OCI-LY1 (cell line): Measurements from ENCODE around the gene SLC1A2.

Source experiments
- EZH2 ChIP-seq: fragments of 200-600 bp; sonication (generic), shearing (Covaris generic); IDR thresholded peaks from 2 replicates; pipeline ENCODE4 v1.8.0; 2017; ENCODE audit warnings: borderline replicate concordance, mixed run types, mild to moderate bottlenecking, antibody characterized with exemption, low read length, moderate library complexity, mixed read lengths
- TF ChIP-seq, protein P1 (sequence below): fragments of 200-600 bp; sonication (generic), shearing (Covaris generic); IDR thresholded peaks from 2 replicates; pipeline ENCODE4 v1.5.1; 2017; ENCODE audit warnings: mild to moderate bottlenecking, antibody characterized with exemption, low read length, moderate library complexity, mixed read lengths

DNA sequence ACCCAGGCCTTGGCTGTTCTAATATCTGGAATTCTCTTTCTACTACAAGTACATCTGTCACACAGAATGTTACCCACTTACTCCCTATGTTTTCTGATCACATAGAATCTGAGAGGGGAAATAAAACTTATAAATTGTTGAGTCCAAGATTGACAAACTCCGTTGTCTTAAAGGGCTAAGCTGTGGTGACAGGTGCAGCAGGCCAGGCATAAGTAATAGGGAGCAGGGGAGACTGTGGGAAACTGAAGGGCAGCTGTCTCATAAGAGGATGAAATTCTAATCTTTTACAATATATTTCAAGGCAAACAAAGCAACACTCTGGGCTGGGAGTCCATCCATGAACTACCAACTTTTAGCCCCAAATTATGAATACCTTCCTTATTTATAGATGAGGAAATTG lies 133.9 kb downstream of the SLC1A2 start:
- TF ChIP-seq, protein P1, sequence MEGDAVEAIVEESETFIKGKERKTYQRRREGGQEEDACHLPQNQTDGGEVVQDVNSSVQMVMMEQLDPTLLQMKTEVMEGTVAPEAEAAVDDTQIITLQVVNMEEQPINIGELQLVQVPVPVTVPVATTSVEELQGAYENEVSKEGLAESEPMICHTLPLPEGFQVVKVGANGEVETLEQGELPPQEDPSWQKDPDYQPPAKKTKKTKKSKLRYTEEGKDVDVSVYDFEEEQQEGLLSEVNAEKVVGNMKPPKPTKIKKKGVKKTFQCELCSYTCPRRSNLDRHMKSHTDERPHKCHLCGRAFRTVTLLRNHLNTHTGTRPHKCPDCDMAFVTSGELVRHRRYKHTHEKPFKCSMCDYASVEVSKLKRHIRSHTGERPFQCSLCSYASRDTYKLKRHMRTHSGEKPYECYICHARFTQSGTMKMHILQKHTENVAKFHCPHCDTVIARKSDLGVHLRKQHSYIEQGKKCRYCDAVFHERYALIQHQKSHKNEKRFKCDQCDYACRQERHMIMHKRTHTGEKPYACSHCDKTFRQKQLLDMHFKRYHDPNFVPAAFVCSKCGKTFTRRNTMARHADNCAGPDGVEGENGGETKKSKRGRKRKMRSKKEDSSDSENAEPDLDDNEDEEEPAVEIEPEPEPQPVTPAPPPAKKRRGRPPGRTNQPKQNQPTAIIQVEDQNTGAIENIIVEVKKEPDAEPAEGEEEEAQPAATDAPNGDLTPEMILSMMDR, result no peak
- no peak for TF ChIP-seq EZH2
